Tracheal epithelial cell (primary cell): Measurements from ENCODE around the gene MYADML2. TPM values are rescaled to one million over a fixed set of nuclear protein-coding genes. Genes with fewer than 3 reads are reported as not detected.

ENCODE experiments used
- total RNA-seq: library from RNA; depleted of rRNA; stranded (reverse); fragments of >200 nt; gene quantifications from 2 replicates; pipeline ENCODE4 v1.2.1, GENCODE V29; 2014

MYADML2 gene, protein sequence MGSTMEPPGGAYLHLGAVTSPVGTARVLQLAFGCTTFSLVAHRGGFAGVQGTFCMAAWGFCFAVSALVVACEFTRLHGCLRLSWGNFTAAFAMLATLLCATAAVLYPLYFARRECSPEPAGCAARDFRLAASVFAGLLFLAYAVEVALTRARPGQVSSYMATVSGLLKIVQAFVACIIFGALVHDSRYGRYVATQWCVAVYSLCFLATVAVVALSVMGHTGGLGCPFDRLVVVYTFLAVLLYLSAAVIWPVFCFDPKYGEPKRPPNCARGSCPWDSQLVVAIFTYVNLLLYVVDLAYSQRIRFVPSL
- not detected in 2 replicates for total RNA-seq

DNA sequence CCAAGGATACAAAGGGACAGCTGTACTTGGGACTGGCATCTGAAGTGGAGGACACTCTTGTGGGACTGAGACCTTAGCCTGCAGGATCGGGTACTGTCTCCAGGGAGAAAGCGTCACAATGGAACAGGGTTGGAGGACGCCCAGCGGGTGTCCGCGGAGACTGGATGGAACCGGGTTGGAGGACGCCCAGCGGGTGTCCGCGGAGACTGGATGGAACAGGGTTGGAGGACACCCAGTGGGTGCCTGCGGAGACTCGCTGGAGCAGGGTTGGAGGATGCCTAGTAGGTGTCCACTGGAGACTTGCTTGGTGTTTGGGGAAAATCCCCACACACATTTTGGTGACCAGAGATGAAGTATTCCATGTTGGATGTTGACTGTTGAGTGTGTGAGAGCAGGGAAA, at the start of gene MYADML2:
MYADML2 (minus strand) TSS at position 45 of the 400 bp plus-strand sequence. CDS start 5,492 bp downstream, outside the sequence.

DNA sequence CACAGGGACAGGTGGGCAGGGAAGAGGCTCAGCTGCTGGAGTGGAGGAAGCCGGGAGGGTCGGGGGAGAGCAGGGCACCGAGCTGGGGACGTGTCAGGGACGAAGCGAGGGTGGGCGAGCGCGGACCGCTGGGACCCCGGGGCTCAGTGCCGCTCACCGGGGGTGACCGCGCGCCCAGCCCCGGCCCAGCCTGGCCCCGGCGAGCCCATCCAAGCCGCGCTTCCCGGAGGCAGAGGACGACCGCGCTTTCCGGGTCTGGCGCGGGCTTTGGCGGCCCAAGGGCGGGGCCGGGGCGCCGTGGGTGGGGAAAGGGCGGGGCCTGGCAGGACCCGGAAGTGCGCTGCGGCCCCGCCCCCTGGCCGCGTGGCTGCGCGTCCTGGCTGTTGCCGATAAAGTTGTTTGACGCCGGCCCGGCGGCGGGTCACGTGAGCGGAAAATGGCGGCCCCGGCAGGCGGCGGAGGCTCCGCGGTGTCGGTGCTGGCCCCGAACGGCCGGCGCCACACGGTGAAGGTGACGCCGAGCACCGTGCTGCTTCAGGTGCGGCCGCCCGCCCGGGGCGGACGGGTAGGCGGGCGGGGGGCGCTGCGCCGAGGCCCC, 30.3 kb upstream of the MYADML2 start, which contains the start of gene ASPSCR1:
ASPSCR1 (plus strand) TSS at position 419 of the 598 bp plus-strand sequence; CDS start at position 437, 18 bp downstream.

DNA sequence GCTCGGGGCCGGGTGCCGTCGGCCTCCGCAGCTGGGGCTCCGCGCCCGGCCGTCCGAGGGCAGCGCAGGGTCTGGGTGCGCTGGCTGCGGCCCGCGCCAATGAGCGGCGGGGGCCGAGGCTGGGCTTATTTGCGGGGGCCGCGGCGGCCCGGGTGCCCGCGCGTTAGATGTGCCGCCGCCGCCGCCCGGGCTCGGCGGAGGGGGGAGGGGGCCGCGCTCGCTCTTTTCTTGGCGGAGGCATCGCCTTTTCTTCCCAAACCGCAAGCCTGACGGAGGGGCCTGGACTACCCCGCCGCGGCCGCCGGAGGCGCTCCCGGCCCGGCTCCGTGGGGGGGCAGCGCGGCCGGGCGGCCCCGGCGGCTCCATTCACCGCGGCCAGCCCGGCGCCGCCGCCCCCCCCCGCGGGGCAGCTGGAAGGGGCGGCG, 14.1 kb upstream of the MYADML2 start, which contains the start of gene NOTUM:
NOTUM (minus strand) TSS at position 101 of the 425 bp plus-strand sequence. CDS start 278 bp downstream, outside the sequence.

DNA sequence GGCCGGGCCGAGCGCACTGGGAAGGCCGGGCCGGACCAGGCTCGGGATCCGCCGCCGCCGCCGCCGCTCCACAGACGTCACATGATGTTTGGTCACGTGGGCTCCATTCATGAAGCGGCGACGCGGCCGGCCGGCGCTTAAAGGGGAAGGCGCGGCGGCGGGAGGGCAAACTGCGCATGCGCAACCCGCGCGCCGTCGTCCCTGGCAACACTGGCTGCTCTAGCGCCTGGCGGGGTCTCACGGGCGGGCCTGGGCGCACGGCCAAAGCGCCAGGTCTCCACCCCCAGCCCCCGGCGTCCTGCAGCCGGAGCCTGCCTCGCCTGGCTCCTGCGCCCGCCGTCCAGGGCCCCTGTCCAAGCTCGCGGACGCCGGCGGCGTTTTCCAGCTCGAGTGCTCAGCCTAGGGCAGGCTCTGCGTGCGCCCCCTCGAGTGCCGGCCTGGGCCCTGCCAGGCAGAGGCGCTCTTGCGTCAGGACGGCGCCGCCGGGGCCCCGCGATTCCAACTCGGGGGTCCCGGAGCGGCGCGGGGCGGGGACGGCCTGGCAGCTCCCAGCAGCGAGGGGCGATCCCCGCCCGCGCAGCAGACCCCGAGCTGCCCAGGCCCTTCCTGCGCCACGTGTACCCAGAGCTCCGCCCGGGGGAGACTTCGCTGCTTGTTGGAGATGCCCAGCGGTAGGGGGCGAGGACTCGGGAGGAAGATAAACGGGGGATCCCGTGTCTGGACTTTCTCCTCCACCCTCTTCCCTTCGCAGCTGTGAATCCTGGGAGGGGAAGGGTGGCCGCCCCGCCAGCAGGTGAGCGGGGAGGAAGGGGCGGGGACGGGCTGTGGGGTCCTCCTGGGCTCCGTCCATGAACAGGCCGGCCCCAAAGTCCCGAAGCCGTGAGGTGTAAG, 19.1 kb downstream of the MYADML2 start, which contains the start of gene MAFG:
MAFG (minus strand) TSS at position 83 of the 891 bp plus-strand sequence. CDS start 4,550 bp downstream, outside the sequence.

DNA sequence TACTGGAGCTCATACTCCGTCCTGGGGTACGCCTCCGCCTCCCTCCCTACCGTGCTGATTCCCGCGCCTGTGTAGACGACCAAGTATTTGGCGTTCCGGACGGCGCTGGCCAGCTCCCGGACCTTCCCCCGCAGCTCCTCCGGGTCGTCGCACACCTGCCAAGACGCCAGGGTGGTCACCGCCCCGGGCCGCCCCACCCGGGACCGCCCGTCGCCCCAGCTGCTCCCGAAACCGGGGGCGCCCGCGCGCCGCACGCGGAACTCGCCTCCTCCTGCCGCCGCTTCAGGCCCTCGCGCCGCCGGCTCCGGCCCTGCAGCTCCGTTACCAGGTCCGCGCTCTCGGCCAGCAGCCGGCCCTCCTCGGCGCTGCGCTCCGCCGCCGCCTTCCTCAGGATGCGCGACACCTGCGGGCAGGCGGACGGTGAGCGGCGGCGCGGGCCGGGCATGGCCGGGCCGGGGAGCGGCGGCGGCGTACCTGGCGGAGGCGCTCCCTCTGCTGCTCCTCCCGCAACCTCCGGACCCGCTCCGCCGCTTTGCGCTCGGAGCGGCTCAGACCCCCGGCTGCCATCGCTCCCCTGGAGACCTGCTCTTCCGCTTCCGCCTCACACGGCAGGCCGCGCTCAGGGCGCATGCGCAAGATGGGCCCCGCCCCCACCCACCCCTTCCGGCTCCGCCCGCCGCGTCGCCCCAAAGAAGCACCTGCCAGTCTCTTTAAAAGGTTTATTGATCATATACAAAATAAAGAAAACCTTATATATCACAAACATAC, 29.3 kb downstream of the MYADML2 start, which contains the start of gene SIRT7:
SIRT7 (minus strand) TSS at position 612 of the 768 bp plus-strand sequence; CDS start at position 567, 45 bp downstream.

DNA sequence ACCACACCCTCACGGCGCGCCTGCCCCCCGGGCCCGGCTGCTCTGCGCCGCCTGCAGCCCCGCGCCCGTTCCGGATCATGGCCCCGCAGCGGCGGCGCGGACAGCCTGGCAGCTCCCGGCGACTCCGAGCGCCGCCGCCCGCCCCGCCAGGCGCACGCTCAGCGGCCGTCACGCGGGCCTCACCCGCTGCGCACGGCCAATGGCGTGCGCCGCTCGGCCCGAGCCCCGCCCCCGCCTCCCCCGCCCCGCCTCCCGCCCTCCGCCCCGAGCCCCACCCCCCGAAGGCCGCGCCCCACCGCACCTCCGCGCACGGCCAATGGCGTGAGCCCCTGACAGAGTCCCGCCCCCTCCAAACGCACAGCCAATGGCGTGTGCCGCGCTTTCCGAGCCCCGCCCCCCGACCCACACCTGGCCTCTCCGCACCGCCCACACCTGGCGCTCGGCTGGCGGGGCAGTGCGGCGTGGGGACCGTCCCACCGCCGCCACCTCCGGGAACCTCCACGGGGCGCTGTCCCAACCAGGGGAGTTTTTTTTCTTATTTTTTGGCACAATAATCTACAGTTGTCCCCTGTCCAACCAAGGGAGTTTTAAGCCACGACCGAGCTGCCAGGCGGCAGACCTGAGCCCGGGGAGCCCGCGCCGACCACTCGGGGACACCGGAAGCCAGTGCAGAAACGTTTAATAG, 35.6 kb downstream of the MYADML2 start, which contains the start of gene PCYT2:
PCYT2 (minus strand) TSS at position 123 of the 685 bp plus-strand sequence; CDS start at position 79, 44 bp downstream.

DNA sequence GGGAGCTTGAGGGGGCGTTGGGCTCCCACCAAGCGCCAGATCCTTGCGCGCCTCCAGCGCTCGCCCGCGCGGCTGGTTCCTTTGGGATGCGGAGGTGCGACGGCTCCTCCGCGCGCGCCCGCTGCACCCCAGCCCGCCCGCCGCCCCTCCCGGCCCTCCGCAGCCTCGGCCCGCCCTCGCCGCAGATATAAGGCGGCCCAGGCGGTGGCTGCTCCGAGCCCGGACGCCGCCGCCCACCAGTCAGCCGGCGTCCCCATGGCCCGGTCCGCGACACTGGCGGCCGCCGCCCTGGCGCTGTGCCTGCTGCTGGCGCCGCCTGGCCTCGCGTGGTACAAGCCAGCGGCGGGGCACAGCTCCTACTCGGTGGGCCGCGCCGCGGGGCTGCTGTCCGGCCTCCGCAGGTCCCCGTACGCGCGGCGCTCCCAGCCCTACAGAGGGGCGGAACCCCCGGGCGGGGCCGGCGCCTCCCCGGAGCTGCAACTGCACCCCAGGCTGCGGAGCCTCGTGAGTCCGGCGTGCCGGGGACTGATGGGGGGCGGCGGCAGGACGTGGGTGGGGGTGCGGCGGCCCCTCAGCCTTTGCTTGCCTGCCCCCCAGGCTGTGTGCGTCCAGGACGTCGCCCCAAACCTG, 44.9 kb downstream of the MYADML2 start, which contains the start of gene NPB:
NPB (plus strand) TSS at position 216 of the 630 bp plus-strand sequence; CDS start at position 256, 40 bp downstream.

Other genes starting within 250 kb of the MYADML2 start
- gene MRPL12, start 243.9 kb downstream of the MYADML2 start, total RNA-seq = 6.3 and 9.8 TPM in 2 replicates
- 27.9 and 34.5 TPM in 2 replicates for gene SLC25A10, start 234.9 kb downstream of the MYADML2 start, total RNA-seq
- not detected in 2 replicates for gene GCGR, start 143.1 kb downstream of the MYADML2 start, total RNA-seq
- 31.5 and 63.1 TPM in 2 replicates for gene MCRIP1, start 113.9 kb downstream of the MYADML2 start, total RNA-seq
- not detected in 2 replicates for gene PPP1R27, start 112.2 kb downstream of the MYADML2 start, total RNA-seq
- 624 and 855 TPM in 2 replicates for gene P4HB, start 86.7 kb downstream of the MYADML2 start, total RNA-seq
- 124 and 148 TPM in 2 replicates for gene ARHGDIA, start 75.9 kb downstream of the MYADML2 start, total RNA-seq
- 61.4 and 116 TPM in 2 replicates for gene ALYREF, start 55.6 kb downstream of the MYADML2 start, total RNA-seq
- gene ANAPC11, start 55.5 kb downstream of the MYADML2 start, total RNA-seq = 130 and 132 TPM in 2 replicates
- gene NPB, start 45.0 kb downstream of the MYADML2 start, total RNA-seq = 1.9 and 2.6 TPM in 2 replicates
- gene PCYT2, start 35.8 kb downstream of the MYADML2 start, total RNA-seq = 24.3 and 34.5 TPM in 2 replicates
- 26.9 and 29.9 TPM in 2 replicates for gene SIRT7, start 29.1 kb downstream of the MYADML2 start, total RNA-seq
- 16.9 and 22.2 TPM in 2 replicates for gene MAFG, start 19.5 kb downstream of the MYADML2 start, total RNA-seq
- 126 and 176 TPM in 2 replicates for gene PYCR1, start 9.9 kb downstream of the MYADML2 start, total RNA-seq
- gene NOTUM, start 14.0 kb upstream of the MYADML2 start, total RNA-seq = not detected in 2 replicates
- 16.1 and 23.4 TPM in 2 replicates for gene ASPSCR1, start 30.4 kb upstream of the MYADML2 start, total RNA-seq
- gene CENPX, start 75.6 kb upstream of the MYADML2 start, total RNA-seq = 28.2 and 45.0 TPM in 2 replicates
- gene LRRC45, start 76.1 kb upstream of the MYADML2 start, total RNA-seq = 12.3 and 13.9 TPM in 2 replicates
- 14.3 and 40.7 TPM in 2 replicates for gene RAC3, start 84.4 kb upstream of the MYADML2 start, total RNA-seq
- gene DCXR, start 90.5 kb upstream of the MYADML2 start, total RNA-seq = 82.7 and 109 TPM in 2 replicates
- 36.1 and 37.5 TPM in 2 replicates for gene RFNG, start 104.6 kb upstream of the MYADML2 start, total RNA-seq
- gene GPS1, start 104.7 kb upstream of the MYADML2 start, total RNA-seq = 81.8 and 87.5 TPM in 2 replicates
- 113 and 146 TPM in 2 replicates for gene DUS1L, start 118.6 kb upstream of the MYADML2 start, total RNA-seq
- gene FASN, start 151.0 kb upstream of the MYADML2 start, total RNA-seq = 96.9 and 142 TPM in 2 replicates